Fibroblast of lung (primary cell): ENCODE results near the gene FTCDNL1.

ENCODE experiments used
- CTCF ChIP-seq, 2 donors: IDR thresholded peaks in 1 of 2; conservative IDR thresholded peaks in 1 of 2; 1 replicate in 1 of 2; 2 replicates in 1 of 2; pipeline ENCODE4 v1.5.1; 2011 to 2012; ENCODE audit warnings: low read length in 2 of 2, control low read depth in 1 of 2, inconsistent platforms in 1 of 2, low read depth in 1 of 2, mild to moderate bottlenecking in 1 of 2
- EZH2 ChIP-seq: IDR thresholded peaks from 2 replicates; pipeline ENCODE4 v1.5.1; 2012; ENCODE audit warnings: low read length, control low read depth, mild to moderate bottlenecking; ENCODE audit errors: missing control alignments

GRCh38 chr2:199865905-199866304 lies 14.9 kb upstream of the FTCDNL1 start:
- TF ChIP-seq CTCF (conservative IDR thresholded peaks at IDR 0.05 in 1 of 2, IDR thresholded peaks at IDR 0.05 in 1 of 2; ENCODE audit: low read depth in 1 of 2, low read length in 2 of 2) = no peak
- TF ChIP-seq EZH2 = no peak
